Endothelial cell of umbilical vein (primary cell): ENCODE data around the gene GRIFIN. TPM values are rescaled to one million over a fixed set of nuclear protein-coding genes. Genes with fewer than 3 reads are reported as not detected.

Experiments used
- BruUV-seq: library from RNA; stranded (reverse); fragments of 400-500 nt; replicated peaks from 2 replicates; lab custom pipeline; 2021; lab: Mats Ljungman, UMichigan
- CTCF ChIA-PET: fragments of 300-600, 350-600 bp; sonication (Branson Sonifier 250); formaldehyde crosslinking; loops from one replicate; lab custom pipeline; 2021; ENCODE audit warnings: antibody characterized with exemption, inconsistent platforms; lab: Charles Lee
- POLR2A ChIA-PET: fragments of 300-600, 350-600 bp; sonication (Branson Sonifier 250); formaldehyde crosslinking; loops from one replicate; lab custom pipeline; 2021; ENCODE audit warnings: antibody characterized with exemption, inconsistent platforms; lab: Charles Lee
- DNase-seq: peaks from one replicate; pipeline ENCODE4 v3.0.0-alpha.2; 2011; ENCODE audit warnings: low read depth, low spot score
- FAIRE-seq: peaks from 2 replicates; lab custom pipeline; 2011; peaks lifted over from hg19 to GRCh38; lab: Jason Lieb, UNC
- H2AFZ ChIP-seq: 2 replicates; pipeline ENCODE4 v1.6.0; 2012; ENCODE audit warnings: low read depth, low read length, control low read depth, inconsistent platforms
- H3K27ac ChIP-seq: 2 replicates; pipeline ENCODE4 v1.5.1; 2011; ENCODE audit warnings: low read depth, mild to moderate bottlenecking, control low read depth, low read length, moderate library complexity; ENCODE audit not compliant: insufficient read depth
- H3K27me3 ChIP-seq, 2 experiments: 2 replicates each; pipeline versions ENCODE4 v1.6.0 to v1.6.1; 2011; ENCODE audit warnings: low read length in 2 of 2, mixed read lengths in 1 of 2; ENCODE audit not compliant: control insufficient read depth in 2 of 2, insufficient read depth in 2 of 2
- H3K36me3 ChIP-seq, 2 experiments: 2 replicates in 1 of 2; 3 replicates in 1 of 2; pipeline ENCODE4 v1.5.1; 2011; ENCODE audit warnings: low read length in 2 of 2, mild to moderate bottlenecking in 1 of 2, moderate library complexity in 1 of 2; ENCODE audit not compliant: control insufficient read depth in 2 of 2, insufficient read depth in 2 of 2; ENCODE audit errors: extremely low read depth in 1 of 2
- H3K4me1 ChIP-seq: 3 replicates; pipeline ENCODE4 v1.5.1; 2011; ENCODE audit warnings: mild to moderate bottlenecking, low read length; ENCODE audit not compliant: control insufficient read depth, insufficient read depth; ENCODE audit errors: extremely low read depth
- H3K4me2 ChIP-seq: 2 replicates; pipeline ENCODE4 v1.6.1; 2011; ENCODE audit warnings: low read length, control low read depth, mixed read lengths; ENCODE audit not compliant: insufficient read depth
- H3K4me3 ChIP-seq, 3 experiments: fragments of 200-600 bp in 1 of 3; sonication (generic), shearing (Covaris generic) in 1 of 3; replicated peaks in 1 of 3; 2 replicates each; pipeline ENCODE4 v1.5.1; 2011 to 2016; ENCODE audit warnings: control low read depth in 3 of 3, low read length in 3 of 3, mild to moderate bottlenecking in 2 of 3, inconsistent platforms in 1 of 3, low read depth in 1 of 3, moderate library complexity in 1 of 3; ENCODE audit not compliant: insufficient read depth in 1 of 3
- H3K79me2 ChIP-seq: 2 replicates; pipeline ENCODE4 v1.6.0; 2012; ENCODE audit warnings: low read length, inconsistent platforms; ENCODE audit not compliant: control insufficient read depth, insufficient read depth
- H3K9ac ChIP-seq: replicated peaks from 2 replicates; pipeline ENCODE3; 2011; ENCODE audit warnings: low read length, control low read depth; ENCODE audit not compliant: insufficient read depth; ENCODE audit errors: extremely low read depth
- H3K9me1 ChIP-seq: replicated peaks from 3 replicates; pipeline ENCODE4 v1.6.0; 2011; ENCODE audit warnings: mild to moderate bottlenecking, low read length; ENCODE audit not compliant: control insufficient read depth, insufficient read depth; ENCODE audit errors: extremely low read depth
- H3K9me3 ChIP-seq: replicated peaks from 2 replicates; pipeline ENCODE4 v1.5.1; 2012; ENCODE audit warnings: low read length, inconsistent platforms; ENCODE audit not compliant: control insufficient read depth, insufficient read depth
- H4K20me1 ChIP-seq: replicated peaks from 2 replicates; pipeline ENCODE3; 2011; ENCODE audit warnings: mild to moderate bottlenecking, low read length; ENCODE audit not compliant: control insufficient read depth, insufficient read depth; ENCODE audit errors: extremely low read depth
- CTCF ChIP-seq, 2 donors: IDR thresholded peaks; 1 replicate in 1 of 2; 2 replicates in 1 of 2; pipeline ENCODE4 v1.5.1; 2011; ENCODE audit warnings: low read length in 2 of 2, mild to moderate bottlenecking in 2 of 2, moderate library complexity in 2 of 2, control low read depth in 1 of 2, inconsistent platforms in 1 of 2, low read depth in 1 of 2; ENCODE audit not compliant: insufficient read depth in 1 of 2; ENCODE audit errors: extremely low read depth in 1 of 2
- EZH2 ChIP-seq: IDR thresholded peaks from 2 replicates; pipeline ENCODE4 v1.6.1; 2012; ENCODE audit warnings: borderline replicate concordance, low read depth, mild to moderate bottlenecking, moderate library complexity, low read length, inconsistent platforms; ENCODE audit not compliant: severe bottlenecking
- FOS ChIP-seq: IDR thresholded peaks from 2 replicates; pipeline ENCODE4 v1.6.1; 2011; ENCODE audit warnings: mild to moderate bottlenecking, low read length, moderate library complexity, borderline replicate concordance; ENCODE audit not compliant: insufficient read depth
- GATA2 ChIP-seq: IDR thresholded peaks from 2 replicates; pipeline ENCODE4 v1.7.0; 2011; ENCODE audit warnings: low read depth, mild to moderate bottlenecking, moderate library complexity, mixed read lengths, low read length; ENCODE audit not compliant: insufficient read length, insufficient read depth
- JUN ChIP-seq: IDR thresholded peaks from 2 replicates; pipeline ENCODE4 v1.6.1; 2011; ENCODE audit warnings: borderline replicate concordance, low read depth; ENCODE audit not compliant: insufficient read length, insufficient read depth
- MYC ChIP-seq: IDR thresholded peaks from one replicate; pipeline ENCODE4 v1.6.1; 2011; ENCODE audit warnings: mild to moderate bottlenecking, low read depth, low read length
- POLR2A ChIP-seq: IDR thresholded peaks from 2 replicates; pipeline ENCODE4 v1.6.1; 2012; ENCODE audit warnings: low read depth, mild to moderate bottlenecking, control low read depth, low read length
- POLR2AphosphoS5 ChIP-seq: IDR thresholded peaks from 2 replicates; pipeline ENCODE4 v1.6.1; 2012; ENCODE audit warnings: low read depth, mild to moderate bottlenecking, control low read depth, low read length, moderate library complexity; ENCODE audit not compliant: insufficient read depth
- dilution Hi-C: fragments of 300-500 bp; cut with MboI; formaldehyde crosslinking; loops from one replicate; pipeline ENCODE4 v1.15.0; 2019; ENCODE audit warnings: low sequenced_read_pairs; ENCODE audit not compliant: extremely low pct_ligation_motif_present
- intact Hi-C: fragments of 100-400 bp; cut with micrococcal nuclease; formaldehyde crosslinking; loops from one replicate; pipeline ENCODE4 v1.10.0; 2022
- polyA plus RNA-seq, 4 experiments: library from polyadenylated mRNA; depleted of rRNA in 3 of 4; stranded (reverse) in 3 of 4; unstranded in 1 of 4; fragments of >200 nt; gene quantifications; 2 replicates each; pipeline versions ENCODE4 v1.2.1 to v1.2.3, GENCODE V29; 2011 to 2012; ENCODE audit warnings: missing spikeins in 1 of 4
- total RNA-seq: library from RNA; stranded (reverse); gene quantifications from 2 replicates; pipeline ENCODE4 v1.2.3, GENCODE V29; 2021
- TF ChIP-seq, protein P1 (sequence below): IDR thresholded peaks from 2 replicates; pipeline ENCODE4 v1.6.1; 2011; ENCODE audit not compliant: insufficient read depth, insufficient read length

Gene GRIFIN
- total and polyA plus RNA-seq, 2 donors (not counting 3 experiments of a cell fraction or from before 2014, with no cell fraction given) = not detected

DNA sequence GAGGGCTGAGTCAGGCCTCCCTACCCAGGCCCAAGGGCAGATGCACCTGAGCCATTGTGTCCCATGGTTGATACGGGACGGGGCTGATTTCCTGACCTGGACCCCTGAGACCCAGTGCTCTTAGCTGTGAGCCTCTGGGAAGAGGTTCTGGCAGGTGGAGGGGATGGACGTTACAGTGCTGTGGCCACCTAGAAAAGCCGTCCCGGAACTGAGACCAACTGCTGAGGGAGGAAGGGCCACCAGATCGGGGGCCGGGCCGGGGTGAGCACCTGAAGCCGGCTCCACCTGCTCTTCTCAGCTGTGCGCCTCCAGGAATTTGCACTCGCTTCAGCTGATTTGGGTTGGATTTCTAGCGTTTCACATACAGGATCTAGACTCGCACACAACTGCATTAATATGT lies 37.4 kb downstream of the GRIFIN start:
- Histone ChIP-seq H3K27me3 (no peaks in the 10 kb centered on the region), H3K9ac (no peak overlapping the region), H3K4me1 (no peaks in the 10 kb centered on the region), H3K27ac (no peak overlapping the region), H4K20me1 (no peaks in the 10 kb centered on the region), H3K36me3 (peaks cover 0 to 2% of the 10 kb centered on the region in 2 experiments), H3K4me3 (no peak overlapping the region), H2AFZ (no peak overlapping the region), H3K9me1 (no peaks in the 10 kb centered on the region), H3K79me2 (no peaks in the 10 kb centered on the region), H3K9me3 (no peaks in the 10 kb centered on the region), H3K4me2 (no peak overlapping the region)
- no TSS peak for BruUV-seq
- intact Hi-C loops = loop anchor here (10.0 kb wide), 1 partner anchor 864 kb away; the partner anchor contains the start of gene PSMG3
- TF ChIP-seq CTCF (IDR thresholded peaks at IDR 0.05; ENCODE audit: extremely low read depth in 1 of 2, insufficient read depth in 1 of 2, low read depth in 1 of 2, low read length in 2 of 2) (no peak), JUN (no peak), POLR2A (no peak), MYC (no peak), GATA2 (no peak), EZH2 (no peak), FOS (no peak), POLR2AphosphoS5 (no peak)
- TF ChIP-seq, protein P1, sequence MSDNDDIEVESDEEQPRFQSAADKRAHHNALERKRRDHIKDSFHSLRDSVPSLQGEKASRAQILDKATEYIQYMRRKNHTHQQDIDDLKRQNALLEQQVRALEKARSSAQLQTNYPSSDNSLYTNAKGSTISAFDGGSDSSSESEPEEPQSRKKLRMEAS = no peak
- DNase-seq (no peak), FAIRE-seq (no peak)
- dilution Hi-C loops = no loop called here
- ChIA-PET POLR2A (no interaction called here), CTCF (interaction anchor here (0.8 kb wide), 1 partner anchor 13 kb away, joined by 3 read pairs; no protein-coding TSS in a partner anchor)
